ENCODE measurements around the gene NPB.

Gene NPB

GRCh38 chr17:81911277-81911961, 9.4 kb downstream of the NPB start, which contains the start of gene PCYT2:
TSS of gene PCYT2 (minus strand) at chr17:81911399. CDS start at chr17:81911355, 44 bp downstream.
- DNase-seq (ENCODE audit: low read depth) = peak; percentile 74
- no peak for TF ChIP-seq CTCF (conservative IDR thresholded peaks at IDR 0.05; ENCODE audit: low read length)
- H3K4me3 ChIP-seq (ENCODE audit: low read length) = peak within 1 kb of the TSS; percentile 72

- no peak overlapping the region for H3K4me3 ChIP-seq (ENCODE audit: low read length)
- DNase-seq (ENCODE audit: low read depth) = no peak
- no peak for TF ChIP-seq CTCF (conservative IDR thresholded peaks at IDR 0.05; ENCODE audit: low read length)
Measured at GRCh38 chr17:81911969-81912368, 9.9 kb downstream of the NPB start.

- TF ChIP-seq CTCF (conservative IDR thresholded peaks at IDR 0.05; ENCODE audit: low read length) = no peak
- H3K4me3 ChIP-seq (ENCODE audit: low read length) = no peak overlapping the region
- DNase-seq (ENCODE audit: low read depth) = no peak
Measured at GRCh38 chr17:81912441-81913309, 10.6 kb downstream of the NPB start.

- TF ChIP-seq CTCF (conservative IDR thresholded peaks at IDR 0.05; ENCODE audit: low read length) = no peak
- H3K4me3 ChIP-seq (ENCODE audit: low read length) = no peak overlapping the region
- no peak for DNase-seq (ENCODE audit: low read depth)
Measured at GRCh38 chr17:81913394-81914102, 11.5 kb downstream of the NPB start.

GRCh38 chr17:81914103-81914850, 12.2 kb downstream of the NPB start:
- H3K4me3 ChIP-seq (ENCODE audit: low read length) = no peak overlapping the region
- no peak for DNase-seq (ENCODE audit: low read depth)
- TF ChIP-seq CTCF (conservative IDR thresholded peaks at IDR 0.05; ENCODE audit: low read length) = no peak

- TF ChIP-seq CTCF (conservative IDR thresholded peaks at IDR 0.05; ENCODE audit: low read length) = no peak
- H3K4me3 ChIP-seq (ENCODE audit: low read length) = no peak overlapping the region
- no peak for DNase-seq (ENCODE audit: low read depth)
Measured at GRCh38 chr17:81915331-81915730, 13.3 kb downstream of the NPB start.
